ENCODE measurements around the gene PCSK7.

PCSK7 gene

GRCh38 chr11:117229931-117230285 is 2.0 kb downstream of the PCSK7 start:
- peak overlapping the region; percentile 99 for H3K9ac ChIP-seq (ENCODE audit: low read length)

GRCh38 chr11:117229411-117229810 is 2.5 kb downstream of the PCSK7 start:
- Histone ChIP-seq H3K4me3 (ENCODE audit: low read length) (no peak overlapping the region), H3K9me3 (ENCODE audit: control insufficient read depth, low read length) (no peaks in the 10 kb centered on the region), H3K4me1 (ENCODE audit: control insufficient read depth, insufficient read depth, low read length) (peaks cover 49% of the 10 kb centered on the region), H3K36me3 (ENCODE audit: control insufficient read depth, insufficient read depth, low read length) (peaks cover 27% of the 10 kb centered on the region), H3K9ac (ENCODE audit: low read length) (peak overlapping the region; percentile 99), H3K27me3 (ENCODE audit: control insufficient read depth, insufficient read depth, low read length) (no peaks in the 10 kb centered on the region)

More at GRCh38 chr11:117229931-117230285, 2.0 kb downstream of the PCSK7 start:
- Histone ChIP-seq H3K9me3 (ENCODE audit: control insufficient read depth, low read length) (no peaks in the 10 kb centered on the region), H3K4me3 (ENCODE audit: low read length) (peak overlapping the region; percentile 86), H3K36me3 (ENCODE audit: control insufficient read depth, insufficient read depth, low read length) (peaks cover 26% of the 10 kb centered on the region), H3K4me1 (ENCODE audit: control insufficient read depth, insufficient read depth, low read length) (peaks cover 44% of the 10 kb centered on the region), H3K27me3 (ENCODE audit: control insufficient read depth, insufficient read depth, low read length) (no peaks in the 10 kb centered on the region)

- H3K36me3 ChIP-seq (ENCODE audit: control insufficient read depth, insufficient read depth, low read length) = peaks cover 35% of the 10 kb centered on the region
- H3K9me3 ChIP-seq (ENCODE audit: control insufficient read depth, low read length) = no peaks in the 10 kb centered on the region
- H3K9ac ChIP-seq (ENCODE audit: low read length) = no peak overlapping the region
- peaks cover 56% of the 10 kb centered on the region for H3K4me1 ChIP-seq (ENCODE audit: control insufficient read depth, insufficient read depth, low read length)
- no peaks in the 10 kb centered on the region for H3K27me3 ChIP-seq (ENCODE audit: control insufficient read depth, insufficient read depth, low read length)
- no peak overlapping the region for H3K4me3 ChIP-seq (ENCODE audit: low read length)
These were observed 3.8 kb downstream of the PCSK7 start for GRCh38 chr11:117228091-117228490.

GRCh38 chr11:117226388-117227385 is 5.2 kb downstream of the PCSK7 start:
- no peak overlapping the region for H3K4me3 ChIP-seq (ENCODE audit: low read length)
- no peak overlapping the region for H3K9ac ChIP-seq (ENCODE audit: low read length)
- no peaks in the 10 kb centered on the region for H3K27me3 ChIP-seq (ENCODE audit: control insufficient read depth, insufficient read depth, low read length)
- peaks cover 64% of the 10 kb centered on the region for H3K4me1 ChIP-seq (ENCODE audit: control insufficient read depth, insufficient read depth, low read length)
- peaks cover 35% of the 10 kb centered on the region for H3K36me3 ChIP-seq (ENCODE audit: control insufficient read depth, insufficient read depth, low read length)
- H3K9me3 ChIP-seq (ENCODE audit: control insufficient read depth, low read length) = no peaks in the 10 kb centered on the region

GRCh38 chr11:117225553-117226170 is 6.2 kb downstream of the PCSK7 start:
- Histone ChIP-seq H3K4me1 (ENCODE audit: control insufficient read depth, insufficient read depth, low read length) (peaks cover 67% of the 10 kb centered on the region), H3K4me3 (ENCODE audit: low read length) (no peak overlapping the region), H3K9me3 (ENCODE audit: control insufficient read depth, low read length) (no peaks in the 10 kb centered on the region), H3K36me3 (ENCODE audit: control insufficient read depth, insufficient read depth, low read length) (peaks cover 35% of the 10 kb centered on the region), H3K9ac (ENCODE audit: low read length) (no peak overlapping the region), H3K27me3 (ENCODE audit: control insufficient read depth, insufficient read depth, low read length) (no peaks in the 10 kb centered on the region)

GRCh38 chr11:117223741-117224689 is 7.9 kb downstream of the PCSK7 start:
- Histone ChIP-seq H3K27me3 (ENCODE audit: control insufficient read depth, insufficient read depth, low read length) (no peaks in the 10 kb centered on the region), H3K4me3 (ENCODE audit: low read length) (peak overlapping the region; percentile 7), H3K9ac (ENCODE audit: low read length) (peak overlapping the region; percentile 38), H3K36me3 (ENCODE audit: control insufficient read depth, insufficient read depth, low read length) (peaks cover 30% of the 10 kb centered on the region), H3K4me1 (ENCODE audit: control insufficient read depth, insufficient read depth, low read length) (peaks cover 72% of the 10 kb centered on the region), H3K9me3 (ENCODE audit: control insufficient read depth, low read length) (no peaks in the 10 kb centered on the region)

- Histone ChIP-seq H3K9ac (ENCODE audit: low read length) (no peak overlapping the region), H3K4me1 (ENCODE audit: control insufficient read depth, insufficient read depth, low read length) (peaks cover 81% of the 10 kb centered on the region), H3K36me3 (ENCODE audit: control insufficient read depth, insufficient read depth, low read length) (peaks cover 33% of the 10 kb centered on the region), H3K9me3 (ENCODE audit: control insufficient read depth, low read length) (no peaks in the 10 kb centered on the region), H3K27me3 (ENCODE audit: control insufficient read depth, insufficient read depth, low read length) (no peaks in the 10 kb centered on the region), H3K4me3 (ENCODE audit: low read length) (no peak overlapping the region)
These were observed 8.7 kb downstream of the PCSK7 start for GRCh38 chr11:117222991-117223740.

GRCh38 chr11:117221775-117222517 is 9.9 kb downstream of the PCSK7 start:
- Histone ChIP-seq H3K9ac (ENCODE audit: low read length) (no peak overlapping the region), H3K27me3 (ENCODE audit: control insufficient read depth, insufficient read depth, low read length) (no peaks in the 10 kb centered on the region), H3K4me1 (ENCODE audit: control insufficient read depth, insufficient read depth, low read length) (peaks cover 86% of the 10 kb centered on the region), H3K9me3 (ENCODE audit: control insufficient read depth, low read length) (no peaks in the 10 kb centered on the region), H3K4me3 (ENCODE audit: low read length) (no peak overlapping the region), H3K36me3 (ENCODE audit: control insufficient read depth, insufficient read depth, low read length) (peaks cover 26% of the 10 kb centered on the region)

GRCh38 chr11:117220999-117221774 is 10.7 kb downstream of the PCSK7 start:
- Histone ChIP-seq H3K9ac (ENCODE audit: low read length) (peak overlapping the region; percentile 23), H3K4me3 (ENCODE audit: low read length) (no peak overlapping the region), H3K27me3 (ENCODE audit: control insufficient read depth, insufficient read depth, low read length) (no peaks in the 10 kb centered on the region), H3K36me3 (ENCODE audit: control insufficient read depth, insufficient read depth, low read length) (peaks cover 25% of the 10 kb centered on the region), H3K4me1 (ENCODE audit: control insufficient read depth, insufficient read depth, low read length) (peaks cover 84% of the 10 kb centered on the region), H3K9me3 (ENCODE audit: control insufficient read depth, low read length) (no peaks in the 10 kb centered on the region)

GRCh38 chr11:117220568-117220967 is 11.3 kb downstream of the PCSK7 start:
- Histone ChIP-seq H3K36me3 (ENCODE audit: control insufficient read depth, insufficient read depth, low read length) (peaks cover 25% of the 10 kb centered on the region), H3K9me3 (ENCODE audit: control insufficient read depth, low read length) (no peaks in the 10 kb centered on the region), H3K4me3 (ENCODE audit: low read length) (no peak overlapping the region), H3K4me1 (ENCODE audit: control insufficient read depth, insufficient read depth, low read length) (peaks cover 78% of the 10 kb centered on the region), H3K27me3 (ENCODE audit: control insufficient read depth, insufficient read depth, low read length) (no peaks in the 10 kb centered on the region), H3K9ac (ENCODE audit: low read length) (peak overlapping the region; percentile 23)

All from mucosa of stomach (tissue), 1 donor.